OCI-LY7 (cell line): Measurements from ENCODE around the gene SAMD10. TPM values are rescaled to one million over a fixed set of nuclear protein-coding genes. Genes with fewer than 3 reads are reported as not detected.

Source experiments
- BruUV-seq: library from RNA; stranded (reverse); fragments of 400-500 nt; replicated peaks from 2 replicates; lab custom pipeline; 2021; lab: Mats Ljungman, UMichigan
- CTCF ChIA-PET: fragments of 300-600 bp; sonication (Branson Sonifier 250); formaldehyde crosslinking; loops from one replicate; lab custom pipeline; 2022; ENCODE audit warnings: antibody characterized with exemption; ENCODE audit not compliant: unreplicated experiment; lab: Charles Lee
- POLR2A ChIA-PET: fragments of 300-600 bp; sonication (Branson Sonifier 250); formaldehyde crosslinking; loops from one replicate; lab custom pipeline; 2022; ENCODE audit warnings: antibody characterized with exemption; lab: Charles Lee
- DNase-seq: peaks from one replicate; pipeline ENCODE4 v3.0.0-alpha.2; 2015; ENCODE audit warnings: low spot score
- H2AFZ ChIP-seq: fragments of 200-600 bp; sonication (generic), shearing (Covaris generic); 2 replicates; pipeline ENCODE4 v1.6.1; 2014; ENCODE audit warnings: mild to moderate bottlenecking, antibody characterized with exemption, low read length, moderate library complexity
- H3K27ac ChIP-seq: fragments of 200-600 bp; sonication (generic); 2 replicates; pipeline ENCODE4 v1.5.1; 2014; ENCODE audit warnings: mixed run types, low read depth, mild to moderate bottlenecking, moderate library complexity, low read length, inconsistent platforms; ENCODE audit not compliant: poor library complexity, severe bottlenecking
- H3K36me3 ChIP-seq: fragments of 200-600 bp; sonication (generic); 2 replicates; pipeline ENCODE4 v1.6.1; 2014; ENCODE audit warnings: mild to moderate bottlenecking, antibody characterized with exemption, low read length, moderate library complexity, mixed read lengths; ENCODE audit not compliant: insufficient read depth
- H3K4me1 ChIP-seq: fragments of 200-600 bp; sonication (generic); 2 replicates; pipeline ENCODE4 v1.5.1; 2014; ENCODE audit warnings: mild to moderate bottlenecking, low read length; ENCODE audit not compliant: insufficient read depth, poor library complexity, severe bottlenecking
- H3K4me2 ChIP-seq: fragments of 200-600 bp; sonication (generic); 2 replicates; pipeline ENCODE4 v1.6.1; 2014; ENCODE audit warnings: mild to moderate bottlenecking, low read length
- H3K4me3 ChIP-seq: fragments of 200-600 bp; sonication (generic); 2 replicates; pipeline ENCODE4 v1.5.1; 2014; ENCODE audit warnings: mild to moderate bottlenecking, low read depth, low read length; ENCODE audit not compliant: poor library complexity, severe bottlenecking
- H3K79me2 ChIP-seq: fragments of 200-600 bp; sonication (generic); 2 replicates; pipeline ENCODE4 v1.6.1; 2016; ENCODE audit warnings: low read depth, mild to moderate bottlenecking, low read length, moderate library complexity, mixed read lengths; ENCODE audit not compliant: insufficient read depth
- H3K9me2 ChIP-seq: fragments of 200-600 bp; sonication (generic); 2 replicates; pipeline ENCODE4 v1.6.1; 2016; ENCODE audit warnings: mild to moderate bottlenecking, low read length, mixed read lengths; ENCODE audit not compliant: insufficient read depth
- H3K9me3 ChIP-seq: fragments of 200-600 bp; sonication (generic); 2 replicates; pipeline ENCODE4 v1.6.1; 2014; ENCODE audit warnings: mild to moderate bottlenecking, mixed run types, low read length, mixed read lengths
- H4K20me1 ChIP-seq: fragments of 200-600 bp; sonication (generic); 2 replicates; pipeline ENCODE4 v1.6.1; 2014; ENCODE audit warnings: mild to moderate bottlenecking, antibody characterized with exemption, low read length, moderate library complexity, mixed read lengths; ENCODE audit not compliant: insufficient read depth
- CTCF ChIP-seq: fragments of 200-600 bp; sonication (generic); conservative IDR thresholded peaks from 2 replicates; pipeline ENCODE4 v1.5.1; 2014; ENCODE audit warnings: mild to moderate bottlenecking, antibody characterized with exemption, low read length, moderate library complexity, mixed read lengths
- EZH2phosphoT487 ChIP-seq: fragments of 200-600 bp; sonication (generic); IDR thresholded peaks from 2 replicates; pipeline ENCODE4 v1.6.1; 2018; ENCODE audit warnings: low read depth, borderline replicate concordance, mild to moderate bottlenecking, mixed run types, antibody characterized with exemption, low read length, moderate library complexity, mixed read lengths
- intact Hi-C: fragments of 100-400 bp; cut with micrococcal nuclease; formaldehyde crosslinking; loops from one replicate; pipeline ENCODE4 v1.10.0; 2022; ENCODE audit not compliant: unreplicated experiment
- total RNA-seq, 2 experiments: library from RNA; depleted of rRNA in 1 of 2; stranded (reverse); fragments of >200 nt in 1 of 2; shearing (Covaris generic) in 1 of 2; gene quantifications; 2 replicates each; pipeline ENCODE4 v1.2.3, GENCODE V29; 2014 to 2022

Gene SAMD10
- total RNA-seq, 2 experiments from 2014 or later = 11.9 to 12.0 TPM

GRCh38 chr20:63980806-63981728 is 1.6 kb upstream of the SAMD10 start, which contains the start of gene PRPF6:
Gene PRPF6, plus strand, starts transcription at chr20:63981132. Its CDS starts 114 bp downstream, at chr20:63981246.
- Histone ChIP-seq H3K4me3 (peak within 1 kb of the TSS; percentile 82), H3K4me2 (peak within 1 kb of the TSS; percentile 82), H2AFZ (peak within 1 kb of the TSS; percentile 45; the same call in 1 of the 2 replicates), H3K9me2 (no peaks in the 10 kb centered on the region), H4K20me1 (no peaks in the 10 kb centered on the region), H3K9me3 (no peaks in the 10 kb centered on the region), H3K4me1 (peaks cover 35% of the 10 kb centered on the region), H3K36me3 (peaks cover 35% of the 10 kb centered on the region), H3K79me2 (peaks cover 14% of the 10 kb centered on the region), H3K27ac (peak within 1 kb of the TSS; percentile 89)
- intact Hi-C loops = loop anchor here (1.0 to 5.0 kb wide), 2 partner anchors 96 to 139 kb away; partner anchors contain the start of gene RGS19
- peak; percentile 86 for TF ChIP-seq CTCF
- no peak for TF ChIP-seq EZH2phosphoT487
- peak; percentile 99 for DNase-seq
- CTCF ChIA-PET = interaction anchor here (0.7 to 1.2 kb wide), 4 partner anchors 57 to 139 kb away, joined by 3 to 4 read pairs (median 3); no protein-coding TSS in a partner anchor
- POLR2A ChIA-PET = interaction anchor here (0.6 to 1.3 kb wide), 4 partner anchors 24 to 85 kb away, joined by 3 to 4 read pairs (median 3); no protein-coding TSS in a partner anchor
- BruUV-seq = no TSS peak

DNA sequence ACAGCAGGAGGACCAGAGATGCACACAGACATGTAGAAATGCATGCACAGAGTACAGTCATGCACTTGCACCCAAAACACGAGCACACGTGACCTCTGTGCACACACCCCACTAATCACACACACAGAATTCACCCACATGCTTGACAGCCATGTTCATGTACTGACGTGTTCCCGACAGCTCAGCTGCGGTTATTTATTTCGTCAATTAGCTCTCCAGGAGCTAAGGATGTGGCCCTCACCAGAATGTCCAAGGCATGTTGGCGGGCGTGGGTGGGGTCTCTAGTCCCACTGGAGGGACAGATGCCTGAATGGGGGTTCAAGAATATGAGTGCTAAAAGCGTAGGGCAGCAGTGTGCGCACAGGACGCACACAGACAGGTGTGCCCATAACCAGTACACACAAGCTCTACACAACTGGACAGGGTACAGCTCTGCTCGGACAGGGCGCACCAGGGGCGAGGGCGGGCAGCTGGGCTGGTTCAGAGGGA is 919 bp upstream of the SAMD10 start:
- CTCF ChIA-PET = interaction anchor here (0.7 to 1.2 kb wide), 4 partner anchors 58 to 140 kb away, joined by 3 to 4 read pairs (median 3); no protein-coding TSS in a partner anchor
- intact Hi-C loops = loop anchor here (1.0 to 5.0 kb wide), 2 partner anchors 97 to 140 kb away; partner anchors contain the start of gene RGS19
- Histone ChIP-seq H3K4me2 (peak overlapping the region; percentile 82), H3K79me2 (peaks cover 14% of the 10 kb centered on the region), H3K9me2 (no peaks in the 10 kb centered on the region), H4K20me1 (no peaks in the 10 kb centered on the region), H3K36me3 (peaks cover 30% of the 10 kb centered on the region), H2AFZ (peak overlapping the region; percentile 43; the same call in 1 of the 2 replicates), H3K4me3 (peak overlapping the region; percentile 82), H3K27ac (peak overlapping the region; percentile 89), H3K4me1 (peaks cover 35% of the 10 kb centered on the region), H3K9me3 (no peaks in the 10 kb centered on the region)
- no TSS peak for BruUV-seq
- no peak for DNase-seq
- TF ChIP-seq CTCF = no peak
- no peak for TF ChIP-seq EZH2phosphoT487
- POLR2A ChIA-PET = interaction anchor here (0.6 to 1.3 kb wide), 3 partner anchors 23 to 85 kb away, joined by 3 to 4 read pairs (median 3); no protein-coding TSS in a partner anchor
